Neural progenitor cell (in vitro differentiated cells): ENCODE data around the gene ITGA2B. TPM values are rescaled to one million over a fixed set of nuclear protein-coding genes. Genes with fewer than 3 reads are reported as not detected.

Source experiments
- DNase-seq: peaks from one replicate; pipeline ENCODE4 v3.0.0-alpha.2; 2016; ENCODE audit warnings: low spot score
- H2AFZ ChIP-seq: fragments of 200-600 bp; sonication (generic); replicated peaks from 2 replicates; pipeline ENCODE4 v1.6.1; 2016; ENCODE audit warnings: antibody characterized with exemption
- H3F3A ChIP-seq: fragments of 200-600 bp; sonication (generic); 2 replicates; pipeline ENCODE4 v1.6.1; 2016; ENCODE audit warnings: antibody characterized with exemption, low read depth
- H3K27ac ChIP-seq: fragments of 200-600 bp; sonication (generic); 2 replicates; pipeline ENCODE4 v1.5.1; 2016; ENCODE audit warnings: mild to moderate bottlenecking
- H3K27me3 ChIP-seq: fragments of 200-600 bp; sonication (generic); 2 replicates; pipeline ENCODE4 v1.6.1; 2016; ENCODE audit warnings: mild to moderate bottlenecking, moderate library complexity
- H3K36me3 ChIP-seq: fragments of 200-600 bp; sonication (generic); 2 replicates; pipeline ENCODE4 v1.5.1; 2016
- H3K4me1 ChIP-seq: fragments of 200-600 bp; sonication (generic); 2 replicates; pipeline ENCODE4 v1.6.1; 2016; ENCODE audit warnings: mixed run types
- H3K4me2 ChIP-seq: fragments of 200-600 bp; sonication (generic); 2 replicates; pipeline ENCODE4 v1.6.1; 2016
- H3K4me3 ChIP-seq: fragments of 200-600 bp; sonication (generic); 2 replicates; pipeline ENCODE4 v1.5.1; 2016
- H3K79me2 ChIP-seq: fragments of 200-600 bp; sonication (generic); 2 replicates; pipeline ENCODE4 v1.6.1; 2016; ENCODE audit warnings: low read depth
- H3K9ac ChIP-seq: fragments of 200-600 bp; sonication (generic); 2 replicates; pipeline ENCODE4 v1.6.1; 2016
- H3K9me3 ChIP-seq: fragments of 200-600 bp; sonication (generic); 2 replicates; pipeline ENCODE4 v1.5.1; 2016; ENCODE audit warnings: low read depth
- H4K20me1 ChIP-seq: fragments of 200-600 bp; sonication (generic); 2 replicates; pipeline ENCODE4 v1.6.1; 2016; ENCODE audit warnings: low read depth
- H3K27ac Mint-ChIP-seq: 3 replicates; pipeline ENCODE4 v1.8.0; 2021; ENCODE audit warnings: mixed read lengths
- H3K27me3 Mint-ChIP-seq: 2 replicates; pipeline ENCODE4 v1.8.0; 2022; ENCODE audit warnings: low read depth, mild to moderate bottlenecking, inconsistent platforms, moderate library complexity, mixed read lengths; ENCODE audit not compliant: insufficient read depth
- H3K36me3 Mint-ChIP-seq: 3 replicates; pipeline ENCODE4 v1.8.0; 2021; ENCODE audit warnings: mixed read lengths
- H3K4me1 Mint-ChIP-seq: 3 replicates; pipeline ENCODE4 v1.8.0; 2021; ENCODE audit warnings: mixed read lengths
- H3K4me3 Mint-ChIP-seq: 3 replicates; pipeline ENCODE4 v1.8.0; 2021; ENCODE audit warnings: mild to moderate bottlenecking, moderate library complexity, mixed read lengths
- H3K9me3 Mint-ChIP-seq: 3 replicates; pipeline ENCODE4 v1.8.0; 2020; ENCODE audit warnings: mixed read lengths
- EZH2 ChIP-seq: fragments of 200-600 bp; sonication (generic); IDR thresholded peaks from 2 replicates; pipeline ENCODE4 v1.6.1; 2017; ENCODE audit warnings: antibody characterized with exemption, mild to moderate bottlenecking, moderate library complexity
- EZH2phosphoT487 ChIP-seq: fragments of 200-600 bp; sonication (generic); IDR thresholded peaks from 2 replicates; pipeline ENCODE4 v1.6.1; 2017; ENCODE audit warnings: antibody characterized with exemption
- total RNA-seq: library from RNA; depleted of rRNA; stranded (reverse); fragments of >200 nt; gene quantifications from 2 replicates; pipeline ENCODE4 v1.2.3, GENCODE V29; 2015; ENCODE audit warnings: low replicate concordance
- TF ChIP-seq, protein P1 (sequence below): fragments of 200-600 bp; sonication (generic); IDR thresholded peaks from 2 replicates; pipeline ENCODE4 v1.5.1; 2017; ENCODE audit warnings: antibody characterized with exemption, mild to moderate bottlenecking

ITGA2B gene
- total RNA-seq, 1 donor from 2014 or later, result 4.7 TPM

DNA sequence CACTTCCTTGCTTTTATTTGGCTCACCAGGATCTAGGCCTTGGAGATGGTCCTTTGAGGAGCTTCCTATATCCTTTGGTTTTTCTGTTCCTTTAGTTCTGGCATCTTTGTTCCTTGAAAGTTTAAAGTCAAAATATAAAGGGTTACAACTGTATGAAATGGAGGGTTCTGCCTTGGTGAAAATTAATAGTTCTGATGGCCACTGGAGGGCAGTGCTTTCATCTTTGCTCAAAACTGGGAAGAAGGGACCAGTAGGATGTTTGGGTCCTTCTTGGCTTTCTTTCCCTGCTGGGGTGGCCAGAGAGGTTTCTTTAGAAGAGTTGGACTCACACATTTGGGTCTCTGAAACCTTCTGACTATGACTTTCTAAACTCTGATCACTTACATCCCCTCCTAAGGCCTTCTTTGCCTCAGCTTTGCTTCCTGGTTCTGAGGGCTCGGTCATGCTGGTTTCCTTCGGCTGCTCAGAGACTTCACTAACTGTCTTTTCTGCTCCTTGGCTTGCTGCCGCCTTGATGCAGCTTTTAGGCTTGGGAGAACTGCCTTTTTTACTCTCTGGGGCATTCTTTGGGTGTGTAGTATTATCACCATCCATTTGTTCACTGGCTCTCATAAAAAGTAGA is 10.9 kb upstream of the ITGA2B start:
- Mint-ChIP-seq H3K4me1 (no peaks in the 10 kb centered on the region), H3K36me3 (peaks cover 32% of the 10 kb centered on the region), H3K27ac (no peak overlapping the region), H3K9me3 (no peaks in the 10 kb centered on the region), H3K4me3 (no peak overlapping the region), H3K27me3 (peaks cover 9% of the 10 kb centered on the region)
- no peaks in the 10 kb centered on the region for H4K20me1 ChIP-seq
- peaks cover 16% of the 10 kb centered on the region for H3F3A ChIP-seq
- TF ChIP-seq, protein P1, sequence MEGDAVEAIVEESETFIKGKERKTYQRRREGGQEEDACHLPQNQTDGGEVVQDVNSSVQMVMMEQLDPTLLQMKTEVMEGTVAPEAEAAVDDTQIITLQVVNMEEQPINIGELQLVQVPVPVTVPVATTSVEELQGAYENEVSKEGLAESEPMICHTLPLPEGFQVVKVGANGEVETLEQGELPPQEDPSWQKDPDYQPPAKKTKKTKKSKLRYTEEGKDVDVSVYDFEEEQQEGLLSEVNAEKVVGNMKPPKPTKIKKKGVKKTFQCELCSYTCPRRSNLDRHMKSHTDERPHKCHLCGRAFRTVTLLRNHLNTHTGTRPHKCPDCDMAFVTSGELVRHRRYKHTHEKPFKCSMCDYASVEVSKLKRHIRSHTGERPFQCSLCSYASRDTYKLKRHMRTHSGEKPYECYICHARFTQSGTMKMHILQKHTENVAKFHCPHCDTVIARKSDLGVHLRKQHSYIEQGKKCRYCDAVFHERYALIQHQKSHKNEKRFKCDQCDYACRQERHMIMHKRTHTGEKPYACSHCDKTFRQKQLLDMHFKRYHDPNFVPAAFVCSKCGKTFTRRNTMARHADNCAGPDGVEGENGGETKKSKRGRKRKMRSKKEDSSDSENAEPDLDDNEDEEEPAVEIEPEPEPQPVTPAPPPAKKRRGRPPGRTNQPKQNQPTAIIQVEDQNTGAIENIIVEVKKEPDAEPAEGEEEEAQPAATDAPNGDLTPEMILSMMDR, result peak; percentile 61
- TF ChIP-seq EZH2 (no peak), EZH2phosphoT487 (no peak)
- H3K36me3 ChIP-seq, result peaks cover 3% of the 10 kb centered on the region
- no peaks in the 10 kb centered on the region for H3K9me3 ChIP-seq
- H3K9ac ChIP-seq, result no peak overlapping the region
- H3K4me3 ChIP-seq, result no peak overlapping the region
- no peaks in the 10 kb centered on the region for H3K4me1 ChIP-seq
- DNase-seq, result peak; percentile 18
- no peak overlapping the region for H3K4me2 ChIP-seq
- no peak overlapping the region for H2AFZ ChIP-seq
- H3K79me2 ChIP-seq, result no peaks in the 10 kb centered on the region
- peak overlapping the region; percentile 37 for H3K27ac ChIP-seq
- H3K27me3 ChIP-seq, result no peaks in the 10 kb centered on the region

DNA sequence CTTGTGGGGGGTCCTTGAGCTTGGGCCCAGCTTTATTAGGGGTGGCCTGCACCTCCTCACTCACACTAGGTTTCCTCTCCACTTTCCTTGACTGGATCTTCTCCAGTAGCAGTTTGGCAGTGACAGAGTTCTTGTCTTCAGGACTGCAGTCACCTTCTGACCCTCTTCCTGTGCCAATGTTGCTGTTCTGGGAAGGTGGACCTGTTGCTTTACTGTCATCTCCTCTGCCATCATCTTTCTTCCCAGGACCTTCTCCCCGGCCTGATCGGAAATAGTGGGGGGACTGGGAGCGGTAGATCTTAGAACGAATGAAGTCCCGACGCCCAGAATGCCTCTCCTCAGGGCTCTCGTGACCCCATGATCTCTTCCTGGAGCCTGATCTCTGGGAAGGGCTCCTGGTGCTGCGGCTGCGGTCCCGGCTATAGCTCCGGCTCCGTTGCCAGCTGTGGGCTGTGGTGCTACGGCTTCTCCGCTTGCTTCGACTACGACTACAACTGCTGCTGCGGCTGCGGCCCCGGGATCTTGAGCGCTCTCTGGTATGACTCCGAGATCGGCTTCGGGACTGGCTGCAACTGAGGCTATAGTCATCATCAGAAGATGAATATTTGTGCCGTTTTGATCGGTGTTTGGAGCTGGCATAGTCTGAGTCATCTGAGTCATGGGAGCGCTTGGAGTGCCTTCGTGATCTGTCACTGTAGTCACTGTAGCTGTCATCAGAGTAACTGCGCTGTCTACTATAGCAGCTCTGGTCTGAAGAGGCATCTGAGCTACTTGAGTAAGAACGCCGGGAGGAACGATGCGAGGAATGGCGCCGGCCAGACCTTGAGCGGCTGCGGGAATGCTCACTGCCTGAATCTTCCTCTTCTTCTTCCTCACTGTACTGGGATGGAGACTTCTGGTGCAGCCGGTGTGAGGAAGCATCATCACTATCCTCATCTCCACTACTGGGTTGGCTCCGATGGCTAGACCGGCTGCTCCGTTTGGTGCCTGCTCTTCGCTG is 9.5 kb upstream of the ITGA2B start:
- Mint-ChIP-seq H3K27me3 (peaks cover 7% of the 10 kb centered on the region), H3K9me3 (no peaks in the 10 kb centered on the region), H3K27ac (no peak overlapping the region), H3K4me1 (no peaks in the 10 kb centered on the region), H3K4me3 (no peak overlapping the region), H3K36me3 (peaks cover 29% of the 10 kb centered on the region)
- Histone ChIP-seq H3K9me3 (no peaks in the 10 kb centered on the region), H3F3A (peaks cover 19% of the 10 kb centered on the region), H3K9ac (no peak overlapping the region), H3K4me1 (no peaks in the 10 kb centered on the region), H3K4me2 (no peak overlapping the region), H3K27me3 (no peaks in the 10 kb centered on the region), H3K36me3 (peaks cover 3% of the 10 kb centered on the region), H3K4me3 (no peak overlapping the region), H3K27ac (no peak overlapping the region), H4K20me1 (no peaks in the 10 kb centered on the region), H3K79me2 (no peaks in the 10 kb centered on the region), H2AFZ (no peak overlapping the region)
- TF ChIP-seq EZH2, result no peak
- TF ChIP-seq EZH2phosphoT487, result no peak
- TF ChIP-seq, protein P1, result no peak
- no peak for DNase-seq

DNA sequence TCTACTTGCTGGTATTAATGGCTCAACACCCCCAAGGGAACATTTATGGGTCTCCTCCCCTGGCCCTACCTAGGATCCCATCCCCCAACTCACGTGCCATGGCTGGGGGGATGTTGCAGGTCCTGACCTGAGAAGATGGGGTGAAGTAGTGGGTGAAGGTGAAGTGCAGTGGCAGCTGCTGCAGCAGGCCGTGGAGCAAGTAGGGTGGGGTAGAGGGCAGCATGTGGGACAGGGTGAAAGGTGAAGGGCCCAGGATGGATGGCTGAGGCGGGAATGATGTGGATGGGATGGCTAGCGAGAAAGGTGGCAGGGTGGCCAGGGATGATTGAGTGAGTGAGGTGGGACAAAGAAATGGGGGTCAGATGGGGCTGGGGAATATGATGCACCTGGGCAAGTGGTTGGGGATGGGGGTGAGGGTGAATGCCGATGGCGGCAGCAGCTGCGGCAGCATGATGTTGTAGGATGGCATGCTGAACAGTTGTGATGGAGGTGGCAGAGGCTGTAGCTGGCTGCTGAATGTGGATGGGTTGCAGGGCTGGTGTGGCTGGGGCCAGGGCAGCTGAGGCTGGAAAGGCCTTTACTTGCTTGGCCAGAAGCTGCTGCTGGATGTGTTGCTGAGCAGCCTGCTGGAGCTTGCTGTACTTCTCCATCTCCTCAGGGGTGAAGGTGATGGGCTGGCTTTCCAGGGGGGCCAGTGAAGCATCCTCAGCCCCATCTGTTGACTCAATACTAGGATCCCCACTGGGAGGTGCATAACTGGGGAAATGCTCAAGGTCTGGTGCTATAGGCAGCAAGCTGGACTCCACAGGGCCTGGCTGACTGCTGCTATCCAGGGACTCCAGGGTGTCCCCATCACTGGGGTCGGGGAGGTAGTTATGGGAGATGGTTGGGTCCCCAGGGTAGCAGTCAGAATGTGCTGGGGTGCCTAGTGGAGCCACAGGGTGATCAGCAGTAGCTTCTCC is 8.3 kb upstream of the ITGA2B start:
- DNase-seq, result no peak

More for the DNA sequence above, 8.3 kb upstream of the ITGA2B start:
- no peaks in the 10 kb centered on the region for H3K4me1 ChIP-seq
- no peak overlapping the region for H3K4me3 Mint-ChIP-seq
- H3K27me3 Mint-ChIP-seq, result peaks cover 7% of the 10 kb centered on the region
- H3F3A ChIP-seq, result peaks cover 19% of the 10 kb centered on the region
- no peak overlapping the region for H3K9ac ChIP-seq
- H2AFZ ChIP-seq, result no peak overlapping the region
- H3K4me1 Mint-ChIP-seq, result no peaks in the 10 kb centered on the region
- no peaks in the 10 kb centered on the region for H3K9me3 ChIP-seq
- H3K79me2 ChIP-seq, result no peaks in the 10 kb centered on the region
- TF ChIP-seq EZH2 (no peak), EZH2phosphoT487 (no peak)
- TF ChIP-seq, protein P1, result no peak
- H3K27ac ChIP-seq, result no peak overlapping the region
- no peak overlapping the region for H3K27ac Mint-ChIP-seq
- H3K36me3 Mint-ChIP-seq, result peaks cover 29% of the 10 kb centered on the region
- H3K4me2 ChIP-seq, result no peak overlapping the region
- peaks cover 3% of the 10 kb centered on the region for H3K36me3 ChIP-seq
- H4K20me1 ChIP-seq, result no peaks in the 10 kb centered on the region
- H3K4me3 ChIP-seq, result no peak overlapping the region
- H3K27me3 ChIP-seq, result no peaks in the 10 kb centered on the region
- no peaks in the 10 kb centered on the region for H3K9me3 Mint-ChIP-seq
